AG10803 (cell line): ENCODE measurements around the gene RRP15.

Experiments
- DNase-seq: peaks from one replicate; pipeline ENCODE4 v3.0.0; 2010; ENCODE audit warnings: low read depth
- H3K4me3 ChIP-seq: 2 replicates; pipeline ENCODE4 v1.5.1; 2011; ENCODE audit warnings: mild to moderate bottlenecking, low read length, control low read depth
- CTCF ChIP-seq: conservative IDR thresholded peaks from 2 replicates; pipeline ENCODE4 v1.5.1; 2011; ENCODE audit warnings: mild to moderate bottlenecking, low read length, control low read depth, inconsistent platforms

The RRP15 gene

GRCh38 chr1:218383681-218384080, 98.6 kb downstream of the RRP15 start:
- no peak for DNase-seq
- no peak overlapping the region for H3K4me3 ChIP-seq
- TF ChIP-seq CTCF = no peak

- no peak for TF ChIP-seq CTCF
- H3K4me3 ChIP-seq = no peak overlapping the region
Observed at GRCh38 chr1:218384581-218384993, 99.5 kb downstream of the RRP15 start.

More at GRCh38 chr1:218384581-218384993, 99.5 kb downstream of the RRP15 start:
- DNase-seq = peak; percentile 34
